Esophagus muscularis mucosa (tissue), 4 donors: ENCODE data around the gene FSD2. TPM values are rescaled to one million over a fixed set of nuclear protein-coding genes. Genes with fewer than 3 reads are reported as not detected.

Experiments used
- DNase-seq: peaks from one replicate; pipeline ENCODE4 v3.0.0-alpha.2; 2017; ENCODE audit errors: extremely low spot score
- H3K27ac ChIP-seq, 4 donors: fragments of 200-600 bp; sonication (generic); replicated peaks in 1 of 4; 1 replicate in 3 of 4; 2 replicates in 1 of 4; pipeline ENCODE4 v1.5.1; 2016 to 2019; ENCODE audit warnings: mild to moderate bottlenecking in 1 of 4
- H3K27me3 ChIP-seq, 4 donors: fragments of 200-600 bp; sonication (generic); one replicate each; pipeline versions ENCODE4 v1.5.1 to v1.6.0; 2016 to 2019
- H3K36me3 ChIP-seq, 4 donors: fragments of 200-600 bp; sonication (generic); one replicate each; pipeline ENCODE4 v1.5.1; 2016 to 2019
- H3K4me1 ChIP-seq, 4 donors: fragments of 200-600 bp; sonication (generic); one replicate each; pipeline ENCODE4 v1.5.1; 2016 to 2019
- H3K4me3 ChIP-seq, 4 donors: fragments of 200-600 bp; sonication (generic); 1 replicate in 2 of 4; 2 replicates in 2 of 4; pipeline ENCODE4 v1.5.1; 2016 to 2019; ENCODE audit warnings: mild to moderate bottlenecking in 4 of 4, moderate library complexity in 1 of 4
- H3K9me3 ChIP-seq, 4 donors: fragments of 200-600 bp; sonication (generic); 1 replicate in 3 of 4; 2 replicates in 1 of 4; pipeline ENCODE4 v1.5.1; 2016 to 2019
- CTCF ChIP-seq, 3 experiments: fragments of 200-600 bp in 2 of 3; fragments of 450-650 bp in 1 of 3; sonication (generic) in 2 of 3; IDR thresholded peaks; one replicate each; pipeline ENCODE4 v1.5.1; 2017 to 2019; ENCODE audit warnings: antibody characterized with exemption in 3 of 3, mild to moderate bottlenecking in 2 of 3, moderate library complexity in 1 of 3
- EP300 ChIP-seq: sonication (generic); formaldehyde crosslinking; IDR thresholded peaks from one replicate; pipeline ENCODE4 v1.6.1; 2017; ENCODE audit warnings: antibody characterized with exemption
- POLR2A ChIP-seq: fragments of 450-650 bp; IDR thresholded peaks from one replicate; pipeline ENCODE4 v1.6.1; 2017; ENCODE audit warnings: antibody characterized with exemption, moderate library complexity, mild to moderate bottlenecking, low read depth
- POLR2AphosphoS5 ChIP-seq, 2 donors: sonication (generic); formaldehyde crosslinking; IDR thresholded peaks; one replicate each; pipeline ENCODE4 v1.6.1; 2017; ENCODE audit warnings: antibody characterized with exemption in 2 of 2
- WGBS: methylation state at CpG from one replicate; pipeline ENCODE4 v1.1.5; 2018; 5-methylcytosine and 5-hydroxymethylcytosine counted together
- intact Hi-C: fragments of 100-400 bp; cut with DNase I; formaldehyde crosslinking; loops from one replicate; pipeline ENCODE4 v1.15.1; 2023
- total RNA-seq, 4 donors: library from RNA; depleted of rRNA; stranded (reverse); fragments of >200 nt; gene quantifications; one replicate each; pipeline versions ENCODE4 v1.1.0 to v1.2.1, GENCODE V29; 2016

The FSD2 gene
- total RNA-seq, 4 donors from 2014 or later = not detected

GRCh38 chr15:82802497-82802896 is 3.4 kb downstream of the FSD2 start:
- Histone ChIP-seq H3K4me3 (no peak overlapping the region), H3K36me3 (no peaks in the 10 kb centered on the region), H3K27me3 (no peaks in the 10 kb centered on the region), H3K27ac (no peak overlapping the region), H3K4me1 (no peaks in the 10 kb centered on the region), H3K9me3 (no peaks in the 10 kb centered on the region)
- WGBS = 100% methylated on average over 1 of the region's 1 CpG
- no peak for DNase-seq
- intact Hi-C loops = no loop called here
- no peak for TF ChIP-seq POLR2A
- no peak for TF ChIP-seq CTCF (IDR thresholded peaks at IDR 0.05)
- TF ChIP-seq POLR2AphosphoS5 (IDR thresholded peaks at IDR 0.05) = no peak
- TF ChIP-seq EP300 = no peak

- no peak for DNase-seq
- intact Hi-C loops = no loop called here
- no peak for TF ChIP-seq CTCF (IDR thresholded peaks at IDR 0.05)
- no peak for TF ChIP-seq POLR2AphosphoS5 (IDR thresholded peaks at IDR 0.05)
- no peak for TF ChIP-seq EP300
- TF ChIP-seq POLR2A = no peak
- 75% methylated on average over 7 of the region's 7 CpGs for WGBS
- H3K4me1 ChIP-seq = no peaks in the 10 kb centered on the region
- H3K9me3 ChIP-seq = no peaks in the 10 kb centered on the region
- no peak overlapping the region for H3K4me3 ChIP-seq
- no peak overlapping the region for H3K27ac ChIP-seq
- no peaks in the 10 kb centered on the region for H3K36me3 ChIP-seq
- no peaks in the 10 kb centered on the region for H3K27me3 ChIP-seq
These were observed 6.6 kb downstream of the FSD2 start for GRCh38 chr15:82799183-82799841.

GRCh38 chr15:82798531-82799166 is 7.2 kb downstream of the FSD2 start:
- Histone ChIP-seq H3K4me3 (no peak overlapping the region), H3K9me3 (no peaks in the 10 kb centered on the region), H3K36me3 (no peaks in the 10 kb centered on the region), H3K27me3 (no peaks in the 10 kb centered on the region), H3K4me1 (no peaks in the 10 kb centered on the region), H3K27ac (no peak overlapping the region)
- 80% methylated on average over 5 of the region's 5 CpGs for WGBS
- no peak for DNase-seq
- TF ChIP-seq CTCF (IDR thresholded peaks at IDR 0.05) (no peak), POLR2A (no peak), EP300 (no peak), POLR2AphosphoS5 (IDR thresholded peaks at IDR 0.05) (no peak)
- intact Hi-C loops = no loop called here

GRCh38 chr15:82798104-82798503 is 7.8 kb downstream of the FSD2 start:
- Histone ChIP-seq H3K27ac (no peak overlapping the region), H3K9me3 (no peaks in the 10 kb centered on the region), H3K4me1 (no peaks in the 10 kb centered on the region), H3K4me3 (no peak overlapping the region), H3K36me3 (no peaks in the 10 kb centered on the region), H3K27me3 (no peaks in the 10 kb centered on the region)
- intact Hi-C loops = no loop called here
- TF ChIP-seq POLR2A (no peak), EP300 (no peak), POLR2AphosphoS5 (IDR thresholded peaks at IDR 0.05) (no peak), CTCF (IDR thresholded peaks at IDR 0.05) (no peak)
- no peak for DNase-seq
- WGBS = 84% methylated on average over 4 of the region's 4 CpGs

GRCh38 chr15:82793737-82794136 is 12.1 kb downstream of the FSD2 start:
- TF ChIP-seq CTCF (IDR thresholded peaks at IDR 0.05) (no peak), EP300 (no peak), POLR2AphosphoS5 (IDR thresholded peaks at IDR 0.05) (no peak), POLR2A (no peak)
- no peaks in the 10 kb centered on the region for H3K27me3 ChIP-seq
- no peak overlapping the region for H3K4me3 ChIP-seq
- intact Hi-C loops = no loop called here
- H3K36me3 ChIP-seq = no peaks in the 10 kb centered on the region
- no peak overlapping the region for H3K27ac ChIP-seq
- H3K9me3 ChIP-seq = no peaks in the 10 kb centered on the region
- H3K4me1 ChIP-seq = no peaks in the 10 kb centered on the region
- DNase-seq = no peak
